HCT116 (cell line): ENCODE results near the gene AAMP. TPM values are rescaled to one million over a fixed set of nuclear protein-coding genes. Genes with fewer than 3 reads are reported as not detected.

ENCODE experiments used
- ATAC-seq: fragments of 200-7000 bp; cut with Tn5 transposase; 2 replicates; pipeline ENCODE4 v1.9.1; 2020; ENCODE audit warnings: mild to moderate bottlenecking, moderate library complexity
- BruUV-seq: library from RNA; stranded (reverse); fragments of 400-500 nt; replicated peaks from 2 replicates; lab custom pipeline; 2021; lab: Mats Ljungman, UMichigan
- CTCF ChIA-PET: fragments of 300-600 bp; sonication (Branson Sonifier 250); formaldehyde crosslinking; loops from one replicate; lab custom pipeline; 2021; ENCODE audit warnings: antibody characterized with exemption; lab: Charles Lee
- POLR2A ChIA-PET: fragments of 300-600, 350-600 bp; sonication (Branson Sonifier 250); formaldehyde crosslinking; loops from one replicate; lab custom pipeline; 2021; ENCODE audit warnings: antibody characterized with exemption; lab: Charles Lee
- RAD21 ChIA-PET, 2 experiments: fragments of 300-600 bp; sonication (Branson Sonifier 250); formaldehyde crosslinking; loops; one replicate each; lab custom pipeline; 2023; ENCODE audit warnings: low total read pairs in 2 of 2; ENCODE audit not compliant: uncharacterized antibody in 2 of 2, unreplicated experiment in 2 of 2, low non-redundant PET in 1 of 2; lab: Charles Lee
- DNase-seq: peaks from one replicate; pipeline ENCODE4 v3.0.0-alpha.2; 2010; ENCODE audit warnings: low read depth, low spot score
- H2AFZ ChIP-seq: fragments of 200-600 bp; shearing (Covaris generic), sonication (generic); 2 replicates; pipeline ENCODE4 v1.6.1; 2017; ENCODE audit warnings: low read depth, mixed run types, mixed read lengths, antibody characterized with exemption, low read length; ENCODE audit not compliant: poor library complexity, severe bottlenecking
- H3K27ac ChIP-seq: 2 replicates; pipeline ENCODE4 v1.5.1; 2012; ENCODE audit warnings: low read depth, low read length
- H3K27me3 ChIP-seq: fragments of 200-600 bp; sonication (generic); 2 replicates; pipeline ENCODE4 v1.6.1; 2016; ENCODE audit warnings: mixed run types, low read length, mixed read lengths; ENCODE audit not compliant: insufficient read depth
- H3K36me3 ChIP-seq, 2 experiments: fragments of 200-500 bp in 1 of 2; fragments of 200-600 bp in 1 of 2; sonication (Bioruptor generic) in 1 of 2; sonication (generic) in 1 of 2; 2 replicates each; pipeline versions ENCODE4 v1.5.1 to v1.6.1; 2014 to 2016; ENCODE audit warnings: low read length in 2 of 2, inconsistent platforms in 1 of 2, mixed read lengths in 1 of 2, mixed run types in 1 of 2; ENCODE audit not compliant: insufficient read depth in 2 of 2, control insufficient read depth in 1 of 2
- H3K4me1 ChIP-seq, 2 experiments: fragments of 200-600 bp in 1 of 2; sonication (generic) in 1 of 2; 2 replicates each; pipeline versions ENCODE4 v1.5.1 to v1.6.1; 2012 to 2017; ENCODE audit warnings: low read length in 2 of 2, inconsistent platforms in 1 of 2, mild to moderate bottlenecking in 1 of 2, mixed read lengths in 1 of 2, mixed run types in 1 of 2, moderate library complexity in 1 of 2; ENCODE audit not compliant: insufficient read depth in 2 of 2, control insufficient read depth in 1 of 2
- H3K4me2 ChIP-seq: fragments of 200-600 bp; sonication (generic); 2 replicates; pipeline ENCODE4 v1.6.1; 2017; ENCODE audit warnings: mixed run types, low read length, mixed read lengths
- H3K4me3 ChIP-seq, 2 experiments: fragments of 200-600 bp in 1 of 2; sonication (generic) in 1 of 2; replicated peaks in 1 of 2; 2 replicates each; pipeline ENCODE4 v1.5.1; 2011 to 2016; ENCODE audit warnings: low read length in 2 of 2, control low read depth in 1 of 2, low read depth in 1 of 2, mild to moderate bottlenecking in 1 of 2, mixed read lengths in 1 of 2, mixed run types in 1 of 2
- H3K79me2 ChIP-seq: fragments of 200-600 bp; sonication (generic); 2 replicates; pipeline ENCODE4 v1.6.1; 2017; ENCODE audit warnings: mild to moderate bottlenecking, mixed run types, low read length, moderate library complexity, mixed read lengths; ENCODE audit not compliant: insufficient read depth
- H3K9ac ChIP-seq: fragments of 200-600 bp; sonication (generic); 2 replicates; pipeline ENCODE4 v1.6.1; 2016; ENCODE audit warnings: low read length, mixed read lengths
- H3K9me2 ChIP-seq: fragments of 200-600 bp; sonication (generic), shearing (Covaris generic); 2 replicates; pipeline ENCODE4 v1.6.1; 2017; ENCODE audit warnings: mixed run types, mild to moderate bottlenecking, moderate library complexity; ENCODE audit not compliant: insufficient read depth
- H3K9me3 ChIP-seq, 2 experiments: fragments of 200-500 bp in 1 of 2; fragments of 200-600 bp in 1 of 2; sonication (Bioruptor generic) in 1 of 2; sonication (generic) in 1 of 2; 2 replicates each; pipeline ENCODE4 v1.6.1; 2014 to 2017; ENCODE audit warnings: low read length in 2 of 2, mixed read lengths in 2 of 2, inconsistent platforms in 1 of 2, low read depth in 1 of 2, mild to moderate bottlenecking in 1 of 2, mixed run types in 1 of 2, moderate library complexity in 1 of 2; ENCODE audit not compliant: control insufficient read depth in 1 of 2, insufficient read depth in 1 of 2
- H4K20me1 ChIP-seq: fragments of 200-600 bp; sonication (generic), shearing (Covaris generic); 2 replicates; pipeline ENCODE4 v1.6.1; 2017; ENCODE audit warnings: mixed run types, mild to moderate bottlenecking, moderate library complexity; ENCODE audit not compliant: insufficient read depth
- CEBPB ChIP-seq: IDR thresholded peaks from 2 replicates; pipeline ENCODE4 v1.6.1; 2012; ENCODE audit warnings: low read depth
- EGR1 ChIP-seq: IDR thresholded peaks from 2 replicates; pipeline ENCODE4 v1.6.1; 2012; ENCODE audit warnings: low read depth
- ELF1 ChIP-seq: IDR thresholded peaks from 2 replicates; pipeline ENCODE4 v1.6.1; 2012; ENCODE audit warnings: low read depth, borderline replicate concordance
- FOSL1 ChIP-seq: IDR thresholded peaks from 2 replicates; pipeline ENCODE4 v1.6.1; 2012; ENCODE audit warnings: low read depth
- JUND ChIP-seq: IDR thresholded peaks from 2 replicates; pipeline ENCODE4 v1.6.1; 2012
- SIN3A ChIP-seq: IDR thresholded peaks from 2 replicates; pipeline ENCODE4 v1.6.1; 2012; ENCODE audit warnings: low read depth
- SP1 ChIP-seq: IDR thresholded peaks from 2 replicates; pipeline ENCODE4 v1.6.1; 2012; ENCODE audit warnings: low read depth
- SRF ChIP-seq: IDR thresholded peaks from 2 replicates; pipeline ENCODE4 v1.6.1; 2012; ENCODE audit warnings: low read depth
- intact Hi-C: fragments of 100-400 bp; cut with micrococcal nuclease; formaldehyde crosslinking; loops from 2 replicates; pipeline ENCODE4 v1.10.0; 2022
- total RNA-seq: library from RNA; stranded (reverse); gene quantifications from one replicate; pipeline ENCODE4 v1.2.1, GENCODE V29; 2021; ENCODE audit not compliant: unreplicated experiment
- TF ChIP-seq, protein P1 (sequence below): IDR thresholded peaks from 2 replicates; pipeline ENCODE4 v1.6.1; 2012
- TF ChIP-seq, protein P2 (sequence below): IDR thresholded peaks from 2 replicates; pipeline ENCODE4 v1.6.1; 2012

Gene AAMP
- total RNA-seq, 1 experiment from 2014 or later = 111 TPM

DNA sequence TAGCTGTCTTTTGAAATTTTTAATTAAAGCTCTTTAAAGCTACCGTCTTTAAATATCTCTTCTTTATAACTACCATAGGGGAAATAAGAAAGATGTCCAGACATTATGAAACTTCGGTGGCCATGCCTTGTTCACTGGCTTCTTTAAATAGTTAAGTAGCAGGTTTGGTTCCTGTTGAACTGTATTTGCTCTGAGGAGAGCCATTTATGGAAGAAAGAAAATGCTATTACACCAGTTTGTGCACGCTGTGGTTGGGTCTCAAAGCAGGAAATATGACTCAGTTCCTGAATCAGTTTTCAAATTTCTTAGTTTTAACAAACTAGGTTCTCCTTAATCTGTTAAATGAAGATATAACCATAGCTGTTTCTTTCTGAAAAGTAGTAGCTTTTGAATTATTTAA, 40.7 kb downstream of the AAMP start:
- Histone ChIP-seq H2AFZ (no peak overlapping the region), H3K4me2 (peak overlapping the region; percentile 50), H3K9ac (no peak overlapping the region), H3K4me3 (no peak overlapping the region), H3K4me1 (peaks cover 26 to 30% of the 10 kb centered on the region in 2 experiments), H3K27me3 (no peaks in the 10 kb centered on the region), H3K9me3 (no peaks in the 10 kb centered on the region), H3K9me2 (no peaks in the 10 kb centered on the region), H3K36me3 (peaks cover 47 to 49% of the 10 kb centered on the region in 2 experiments; a peak in 3 of 4 replicates), H4K20me1 (no peaks in the 10 kb centered on the region), H3K79me2 (peaks cover 63% of the 10 kb centered on the region), H3K27ac (peak overlapping the region; percentile 59; the same call in 1 of the 2 replicates)
- DNase-seq (no peak), ATAC-seq (no peak)
- RAD21 ChIA-PET = no interaction called here
- POLR2A ChIA-PET = no interaction called here
- intact Hi-C loops = no loop called here
- CTCF ChIA-PET = interaction anchor here (0.7 kb wide), 1 partner anchor 10 kb away, joined by 3 read pairs; no protein-coding TSS in a partner anchor
- TF ChIP-seq FOSL1 = peak; percentile 62
- TF ChIP-seq, protein P1, sequence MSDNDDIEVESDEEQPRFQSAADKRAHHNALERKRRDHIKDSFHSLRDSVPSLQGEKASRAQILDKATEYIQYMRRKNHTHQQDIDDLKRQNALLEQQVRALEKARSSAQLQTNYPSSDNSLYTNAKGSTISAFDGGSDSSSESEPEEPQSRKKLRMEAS = peak; percentile 41; the same call in 1 of the 2 replicates
- TF ChIP-seq JUND = peak; percentile 56
- TF ChIP-seq CEBPB = 0 out of 2 replicates have a peak, but pooled peaks have one; percentile 11
- TF ChIP-seq SP1 = peak; percentile 62
- no peak for TF ChIP-seq EGR1
- peak; percentile 96 for TF ChIP-seq SRF
- TF ChIP-seq SIN3A = no peak
- BruUV-seq = no TSS peak

DNA sequence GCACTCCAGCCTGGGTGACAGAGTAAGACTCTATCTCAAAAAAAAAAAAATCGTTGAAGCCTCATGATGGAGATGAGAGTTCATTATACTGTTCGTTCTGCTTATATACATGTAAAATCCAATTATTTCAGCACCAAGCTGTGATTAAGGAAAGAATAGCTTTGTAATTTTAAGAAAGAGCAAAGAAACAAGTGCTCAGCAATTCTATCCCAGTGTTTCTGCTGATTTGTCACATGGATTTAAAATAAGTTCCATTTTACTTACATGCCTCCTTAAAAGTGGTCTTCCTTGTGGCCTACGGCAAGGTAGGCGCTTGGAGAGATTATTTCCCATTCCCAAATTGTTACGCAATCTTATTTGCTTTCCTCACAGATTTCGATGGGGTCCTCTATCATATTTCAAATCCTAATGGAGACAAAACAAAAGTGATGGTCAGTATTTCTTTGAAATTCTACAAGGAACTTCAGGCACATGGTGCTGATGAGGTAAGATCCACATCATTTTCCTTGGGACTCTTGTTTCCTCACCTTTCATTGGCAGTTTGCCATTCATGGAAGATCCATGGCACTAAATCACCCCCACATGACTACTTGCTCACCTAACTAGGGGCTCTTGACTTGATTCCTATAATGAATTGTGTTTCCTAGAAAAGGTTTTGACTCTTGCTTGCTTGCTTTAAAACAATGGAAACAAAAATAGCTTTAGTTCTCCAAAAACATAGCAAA, 41.4 kb downstream of the AAMP start:
- H3K27ac ChIP-seq = peak overlapping the region; percentile 59; the same call in 1 of the 2 replicates
- intact Hi-C loops = no loop called here
- POLR2A ChIA-PET = no interaction called here
- H3K4me2 ChIP-seq = peak overlapping the region; percentile 50
- no peaks in the 10 kb centered on the region for H3K9me3 ChIP-seq
- BruUV-seq = no TSS peak
- no peaks in the 10 kb centered on the region for H3K27me3 ChIP-seq
- TF ChIP-seq CEBPB = peak; percentile 57
- TF ChIP-seq, protein P2, sequence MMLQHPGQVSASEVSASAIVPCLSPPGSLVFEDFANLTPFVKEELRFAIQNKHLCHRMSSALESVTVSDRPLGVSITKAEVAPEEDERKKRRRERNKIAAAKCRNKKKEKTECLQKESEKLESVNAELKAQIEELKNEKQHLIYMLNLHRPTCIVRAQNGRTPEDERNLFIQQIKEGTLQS = no peak
- no peak for TF ChIP-seq SP1
- no peak for TF ChIP-seq JUND
- no peak for TF ChIP-seq ELF1
- TF ChIP-seq, all 23 proteins: peak for 1
- H3K9me2 ChIP-seq = no peaks in the 10 kb centered on the region
- H4K20me1 ChIP-seq = no peaks in the 10 kb centered on the region
- CTCF ChIA-PET = no interaction called here
- no peak overlapping the region for H3K4me3 ChIP-seq
- peaks cover 26 to 30% of the 10 kb centered on the region in 2 experiments for H3K4me1 ChIP-seq
- H3K9ac ChIP-seq = no peak overlapping the region
- no peak for ATAC-seq
- RAD21 ChIA-PET = no interaction called here
- DNase-seq = no peak
- peaks cover 44 to 48% of the 10 kb centered on the region in 2 experiments; a peak in 3 of 4 replicates for H3K36me3 ChIP-seq
- H3K79me2 ChIP-seq = peaks cover 69% of the 10 kb centered on the region
- no peak overlapping the region for H2AFZ ChIP-seq
